HG02642 (cell line): Measurements from ENCODE around the gene COBL.

Source experiments
- ATAC-seq: cut with Tn5 transposase; IDR thresholded peaks from one replicate; pipeline ENCODE4 v1.9.1; 2021; ENCODE audit warnings: mild to moderate bottlenecking; ENCODE audit not compliant: unreplicated experiment, poor library complexity

COBL gene

DNA sequence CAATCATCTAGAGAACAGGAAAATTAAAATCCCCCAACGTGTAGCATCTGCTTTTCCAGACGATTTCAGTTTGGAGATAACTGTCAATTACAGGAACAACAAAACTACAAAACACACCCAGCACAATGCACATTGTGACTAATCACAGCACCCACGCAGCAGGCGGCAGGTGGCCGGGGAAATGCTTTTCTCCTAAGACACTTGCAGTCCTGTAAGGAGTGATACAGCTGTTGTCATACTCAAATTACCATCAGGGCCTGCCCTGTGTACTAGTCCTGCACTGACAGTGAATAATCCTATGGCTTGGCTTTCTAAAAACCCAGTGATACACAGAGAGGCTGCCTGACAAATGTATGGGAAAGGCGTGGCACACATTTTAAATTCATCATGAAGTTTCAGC lies 37.8 kb downstream of the COBL start:
- ATAC-seq: no peak

DNA sequence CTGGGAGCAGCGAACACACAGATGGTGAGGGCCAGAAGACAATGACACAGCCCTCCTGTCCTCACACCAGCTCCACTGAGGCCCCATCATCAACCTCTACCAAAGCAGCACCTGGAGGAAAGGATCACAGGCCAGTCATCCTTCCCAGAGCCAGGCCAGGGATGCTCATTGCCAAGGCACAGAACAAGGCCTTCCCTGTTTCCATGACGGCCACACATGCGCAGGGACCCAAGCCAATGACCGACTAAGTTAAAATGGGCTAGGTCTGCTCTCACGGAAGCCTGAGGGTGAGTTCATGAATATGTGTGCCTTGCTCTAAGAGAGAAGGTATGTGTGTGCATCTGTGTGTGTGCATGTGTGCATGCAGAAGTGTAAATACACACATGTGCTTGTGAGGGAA lies 39.6 kb downstream of the COBL start:
- ATAC-seq: no peak

DNA sequence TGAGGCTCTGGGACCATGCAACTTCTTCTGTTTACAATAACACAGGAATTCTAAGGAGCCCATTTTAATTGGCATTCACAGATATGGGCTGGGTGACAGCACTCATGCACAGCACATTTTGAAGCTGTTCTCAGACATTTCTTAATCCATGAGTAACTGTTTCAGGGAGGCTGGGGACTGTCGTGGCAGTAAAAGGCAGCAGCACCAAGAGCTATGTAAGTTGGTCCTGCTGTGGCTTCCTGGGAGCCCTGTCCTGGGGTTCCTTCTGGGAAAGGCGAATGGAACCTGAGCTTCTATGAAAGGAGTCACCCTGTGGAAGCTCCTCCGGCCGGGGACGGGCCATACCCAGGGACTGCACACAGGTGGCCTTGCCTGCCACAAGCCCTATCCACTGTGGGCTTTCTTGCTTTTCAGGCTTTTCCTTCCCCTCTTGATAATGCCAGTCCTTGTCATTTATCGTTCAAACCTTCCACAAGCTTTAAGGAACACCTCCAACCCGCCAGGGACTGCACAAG lies 40.5 kb downstream of the COBL start:
- no peak for ATAC-seq

DNA sequence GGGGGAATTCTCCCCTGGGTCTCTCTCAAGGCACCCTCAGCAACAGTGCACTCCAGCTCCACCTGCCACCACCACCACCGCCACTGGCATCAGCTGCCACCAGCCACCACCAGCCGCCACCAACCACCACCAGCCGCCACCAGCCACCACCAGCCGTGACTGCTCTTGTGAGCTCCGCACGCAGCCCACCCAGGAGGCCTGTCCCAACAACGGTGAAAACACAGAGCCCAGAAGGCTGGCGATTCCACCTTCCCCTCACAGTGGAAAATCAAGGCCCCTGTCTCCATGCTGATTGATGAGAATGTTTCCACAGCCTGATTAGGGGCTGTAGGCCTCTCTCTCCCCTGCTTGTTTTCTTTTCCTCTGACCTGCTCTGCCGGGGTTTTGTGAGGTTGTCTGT lies 41.1 kb downstream of the COBL start:
- no peak for ATAC-seq

DNA sequence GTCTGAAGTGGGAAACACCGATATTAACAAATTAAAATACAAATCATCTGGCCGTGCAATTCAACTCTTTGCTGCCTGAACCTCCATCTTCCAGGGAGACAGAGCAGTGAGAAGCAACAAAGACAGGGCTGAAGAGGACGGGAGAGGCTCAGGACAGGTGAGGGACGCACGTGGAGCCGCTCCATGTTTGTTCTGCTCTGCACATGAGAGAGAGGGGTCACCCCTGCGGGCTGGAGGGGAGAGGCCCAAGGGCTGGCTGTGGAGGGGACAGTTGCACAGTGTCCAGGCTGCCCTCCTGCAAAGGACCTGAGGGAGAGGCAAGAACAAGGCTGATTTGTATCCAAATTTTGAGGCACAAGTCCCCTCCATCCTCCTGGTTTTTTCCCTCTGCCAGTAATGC lies 41.7 kb downstream of the COBL start:
- ATAC-seq: no peak

DNA sequence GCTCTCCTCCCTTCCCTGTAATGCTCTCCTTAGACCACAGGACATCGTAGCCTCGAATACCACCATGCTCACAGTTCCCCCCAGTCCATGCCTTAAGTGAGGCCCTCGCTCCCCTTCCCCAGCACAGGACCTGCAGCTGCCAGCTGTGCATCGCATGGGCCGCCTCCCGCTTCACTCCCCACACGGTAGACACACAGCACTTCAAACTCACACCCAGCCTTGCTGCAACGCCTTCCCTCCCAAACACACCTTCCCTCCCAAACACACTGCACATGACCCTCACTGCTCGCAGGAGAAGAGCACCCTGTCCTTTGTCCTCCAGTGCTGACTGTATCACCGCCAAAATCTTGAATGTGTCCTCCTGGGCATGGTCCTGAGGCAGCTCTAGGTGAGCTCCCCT lies 42.6 kb downstream of the COBL start:
- ATAC-seq: no peak

DNA sequence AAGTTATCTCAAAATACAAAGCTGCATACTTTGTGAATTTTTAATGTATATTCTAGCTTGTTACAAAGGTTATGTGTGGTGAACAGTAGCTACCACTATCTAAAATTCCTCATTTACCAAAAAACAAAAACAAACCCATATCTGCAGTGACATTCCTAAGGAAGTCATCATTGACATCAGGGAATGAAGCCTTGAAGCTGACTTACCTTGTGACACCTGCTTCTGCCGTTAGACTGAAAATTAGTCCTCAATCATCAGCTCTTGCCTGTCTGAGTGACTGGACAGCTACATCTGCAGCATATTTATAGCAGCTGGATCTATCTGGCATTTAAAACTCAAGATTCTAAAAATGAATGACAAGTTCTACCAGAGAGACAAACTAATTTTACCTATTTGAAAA lies 43.2 kb downstream of the COBL start:
- no peak for ATAC-seq

DNA sequence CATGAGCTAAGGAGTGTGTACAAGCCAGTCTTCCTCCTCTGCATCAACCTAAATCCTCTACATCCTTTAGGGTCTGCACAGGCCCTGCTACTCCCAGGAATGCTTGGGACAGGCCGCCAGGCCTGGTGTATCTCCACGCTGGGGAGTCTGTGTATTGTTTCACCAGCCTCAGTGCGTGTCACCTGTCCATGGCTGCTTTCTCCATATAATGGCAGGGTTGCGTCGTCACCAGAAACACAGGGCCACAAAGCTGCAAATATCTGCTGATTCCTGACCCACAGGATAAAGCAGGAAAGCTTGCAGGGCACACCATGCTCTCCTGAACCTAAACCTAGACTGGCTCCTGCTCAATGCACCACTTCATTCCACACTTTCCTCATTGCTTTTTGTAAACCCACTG lies 45.6 kb downstream of the COBL start:
- no peak for ATAC-seq

DNA sequence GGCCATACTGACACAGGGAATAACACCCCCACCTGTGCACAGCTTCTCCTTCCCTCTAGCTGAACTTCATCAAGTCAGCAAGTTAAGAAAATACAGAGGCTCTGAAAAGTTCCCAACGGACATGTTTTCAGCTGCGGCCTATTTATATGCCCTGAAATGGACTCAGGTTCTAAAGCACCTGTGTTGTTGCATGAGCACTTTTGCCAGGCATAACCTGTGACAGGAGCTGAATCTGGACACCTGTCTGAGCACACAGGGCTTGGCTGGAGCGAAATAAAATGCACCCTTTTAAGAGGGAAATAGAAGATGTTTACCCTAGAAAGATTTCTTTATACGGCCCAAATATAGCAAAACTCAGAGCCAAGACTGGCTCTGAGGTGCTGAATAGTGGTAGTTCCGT lies 46.7 kb downstream of the COBL start:
- no peak for ATAC-seq

DNA sequence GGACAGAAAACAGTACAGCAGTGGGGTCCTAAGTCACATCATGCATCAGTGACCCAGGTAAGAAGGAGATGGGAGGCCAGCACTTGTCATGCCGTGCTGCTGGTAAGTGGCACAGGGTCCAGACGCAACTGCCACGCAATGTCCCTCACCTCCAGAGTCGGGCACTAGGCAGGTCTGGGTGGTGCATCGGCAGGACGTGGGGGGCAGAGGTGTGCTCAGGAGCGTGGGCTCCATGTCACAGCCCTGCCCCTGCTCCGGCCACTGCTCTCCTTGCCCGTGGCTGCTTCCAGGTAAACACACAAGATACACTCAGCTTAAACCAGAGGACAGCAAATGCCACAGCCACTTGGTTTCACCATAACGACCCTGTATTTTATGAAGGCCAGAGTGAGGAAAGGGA lies 47.3 kb downstream of the COBL start:
- no peak for ATAC-seq

DNA sequence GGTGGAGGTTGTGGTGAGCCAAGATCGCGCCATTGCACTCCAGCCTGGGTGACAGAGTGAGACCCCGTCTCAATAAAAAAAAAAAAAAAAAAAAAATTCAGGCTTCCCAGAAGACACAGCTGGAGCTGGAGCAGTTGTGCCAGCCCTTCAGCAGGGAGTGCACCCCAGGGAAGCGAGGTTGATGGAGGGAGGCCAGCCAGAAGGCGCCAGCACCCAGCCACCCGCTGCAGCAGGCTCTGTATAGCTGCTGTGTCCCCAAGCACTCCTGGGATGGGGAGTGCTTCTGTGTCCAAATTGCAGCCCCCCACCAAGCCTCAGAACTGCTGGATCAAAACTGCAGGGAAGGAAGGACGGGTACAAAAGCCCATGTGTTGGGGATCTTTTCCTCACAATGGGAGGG lies 47.8 kb downstream of the COBL start:
- no peak for ATAC-seq

DNA sequence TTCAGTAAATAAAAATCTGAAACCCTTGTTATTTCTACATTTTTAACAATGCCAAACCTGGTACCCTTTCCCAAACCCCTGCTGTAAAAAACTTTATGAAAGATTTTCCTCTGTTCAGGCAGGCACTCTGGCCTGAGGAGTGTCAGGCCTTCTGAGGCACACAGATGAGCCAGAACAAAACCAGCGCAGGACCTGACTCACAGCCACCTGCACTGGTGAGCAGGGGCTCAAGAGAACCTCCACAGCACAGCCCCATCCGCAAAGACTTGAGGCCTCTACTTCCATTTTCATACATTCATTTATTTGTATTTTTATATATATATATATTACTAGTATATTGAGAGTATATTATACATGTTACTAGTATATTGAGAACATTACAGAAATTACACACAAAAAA lies 49.4 kb downstream of the COBL start:
- no peak for ATAC-seq

DNA sequence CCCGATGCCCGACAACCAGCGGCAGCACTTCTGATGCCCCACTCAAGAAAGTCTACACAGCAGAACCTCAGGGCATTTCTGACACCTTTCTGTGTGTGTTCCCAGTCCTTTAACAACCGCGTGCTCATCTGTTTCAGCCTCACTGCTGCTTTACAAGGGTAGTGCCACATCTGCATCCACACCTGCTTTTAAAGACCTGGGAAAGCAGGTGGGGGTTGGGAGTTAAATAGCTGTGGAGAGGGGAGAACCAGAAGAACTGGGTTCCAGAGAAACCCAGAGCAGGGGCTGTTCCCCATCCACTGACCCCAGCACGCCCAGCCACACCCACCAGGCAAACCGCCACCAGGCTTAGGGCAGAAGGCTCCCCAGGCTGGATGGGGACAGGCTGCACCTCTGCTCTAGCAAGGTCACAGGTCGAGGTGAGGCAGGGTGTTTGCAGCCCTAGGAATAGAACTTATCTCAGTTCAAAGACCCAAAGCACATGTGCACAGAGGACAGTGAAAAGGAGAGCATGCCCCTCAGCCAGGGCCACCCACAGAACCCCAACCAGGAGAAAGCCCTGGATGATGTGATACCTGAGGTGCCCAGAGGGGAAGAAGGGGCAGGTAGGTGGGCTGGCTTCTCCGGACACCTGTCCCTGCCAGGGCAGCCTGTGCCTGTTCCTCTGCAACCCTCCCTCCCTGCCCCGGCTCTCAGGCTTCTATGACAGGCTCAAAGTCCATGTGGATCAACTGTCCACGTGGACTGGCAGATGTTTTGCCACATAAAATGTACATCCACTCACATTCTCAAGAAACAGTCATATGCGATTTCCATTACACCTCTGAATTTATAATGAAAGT lies 51.3 kb downstream of the COBL start:
- no peak for ATAC-seq

DNA sequence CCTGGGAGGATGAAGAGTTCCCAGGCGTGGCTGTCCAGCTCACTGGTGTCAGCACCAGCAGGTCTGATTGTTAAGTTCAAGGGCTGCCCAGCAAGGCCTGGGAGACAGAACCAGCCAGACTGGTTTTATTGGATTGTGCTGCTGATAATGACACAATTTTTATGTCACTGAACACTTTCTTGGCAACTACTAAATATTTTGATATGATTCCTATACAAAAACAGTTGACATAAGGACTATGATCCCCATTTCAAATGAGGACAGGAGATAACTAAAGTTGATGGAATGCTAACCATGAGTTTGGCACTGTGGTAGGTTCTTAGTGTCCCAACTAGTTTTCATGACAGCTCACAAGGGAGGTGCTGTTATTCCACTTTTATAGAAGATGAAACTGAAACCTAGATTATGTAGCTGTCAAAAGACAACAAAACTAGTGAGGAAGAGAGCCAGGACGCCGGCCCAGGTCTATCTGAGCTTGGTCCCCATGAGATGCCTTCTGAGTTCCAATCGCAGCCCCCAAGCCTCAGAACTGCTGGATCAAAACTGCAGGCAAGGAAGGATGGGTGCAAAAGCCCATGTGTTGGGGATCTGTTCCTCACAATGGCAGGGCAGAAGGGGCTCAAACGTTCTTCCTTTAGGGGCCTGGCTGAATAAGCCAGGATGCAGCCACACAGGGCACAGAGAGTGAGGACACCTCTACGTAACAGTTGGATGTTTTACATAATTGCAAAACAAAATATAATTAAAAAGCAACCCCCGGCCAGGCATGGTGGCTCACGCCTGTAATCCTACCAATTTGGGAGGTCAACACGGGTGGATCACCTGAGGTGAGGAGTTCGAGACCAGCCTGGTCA lies 52.8 kb downstream of the COBL start:
- ATAC-seq: no peak

DNA sequence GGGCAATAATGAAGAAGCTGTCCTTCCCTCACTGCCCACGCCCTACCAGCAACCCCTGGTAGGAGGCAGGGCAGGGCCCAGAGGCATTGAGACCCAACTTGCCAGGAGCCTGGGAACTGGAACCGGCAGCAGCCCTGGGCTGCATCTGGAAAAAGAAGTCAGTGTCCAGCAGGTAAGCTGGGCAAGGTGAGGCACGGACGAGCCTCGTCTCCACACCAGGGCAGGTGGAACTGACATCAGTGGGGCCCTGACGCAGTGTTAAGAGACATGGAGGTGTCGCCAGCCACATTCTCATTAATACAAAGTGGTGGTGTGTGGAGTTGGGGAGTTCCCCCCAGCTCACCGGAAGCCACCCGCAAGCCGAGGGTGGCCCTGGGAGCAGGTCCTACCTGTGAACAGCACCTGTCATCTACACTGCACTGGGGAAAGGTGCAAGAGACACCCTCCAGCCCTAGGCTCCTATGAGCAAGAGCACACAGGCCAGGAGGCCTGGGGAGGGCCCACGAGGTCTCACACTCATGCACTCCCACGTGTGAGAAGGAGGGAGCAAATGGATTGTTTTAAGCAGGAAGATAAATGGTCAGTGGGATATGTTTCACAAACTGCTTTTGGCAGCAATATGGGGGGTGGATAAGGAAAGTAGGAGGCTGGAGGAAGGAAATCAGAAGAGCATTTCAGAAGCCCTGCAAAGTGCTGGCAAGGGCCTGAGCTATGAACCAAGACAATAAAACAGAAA lies 53.6 kb downstream of the COBL start:
- ATAC-seq: no peak

DNA sequence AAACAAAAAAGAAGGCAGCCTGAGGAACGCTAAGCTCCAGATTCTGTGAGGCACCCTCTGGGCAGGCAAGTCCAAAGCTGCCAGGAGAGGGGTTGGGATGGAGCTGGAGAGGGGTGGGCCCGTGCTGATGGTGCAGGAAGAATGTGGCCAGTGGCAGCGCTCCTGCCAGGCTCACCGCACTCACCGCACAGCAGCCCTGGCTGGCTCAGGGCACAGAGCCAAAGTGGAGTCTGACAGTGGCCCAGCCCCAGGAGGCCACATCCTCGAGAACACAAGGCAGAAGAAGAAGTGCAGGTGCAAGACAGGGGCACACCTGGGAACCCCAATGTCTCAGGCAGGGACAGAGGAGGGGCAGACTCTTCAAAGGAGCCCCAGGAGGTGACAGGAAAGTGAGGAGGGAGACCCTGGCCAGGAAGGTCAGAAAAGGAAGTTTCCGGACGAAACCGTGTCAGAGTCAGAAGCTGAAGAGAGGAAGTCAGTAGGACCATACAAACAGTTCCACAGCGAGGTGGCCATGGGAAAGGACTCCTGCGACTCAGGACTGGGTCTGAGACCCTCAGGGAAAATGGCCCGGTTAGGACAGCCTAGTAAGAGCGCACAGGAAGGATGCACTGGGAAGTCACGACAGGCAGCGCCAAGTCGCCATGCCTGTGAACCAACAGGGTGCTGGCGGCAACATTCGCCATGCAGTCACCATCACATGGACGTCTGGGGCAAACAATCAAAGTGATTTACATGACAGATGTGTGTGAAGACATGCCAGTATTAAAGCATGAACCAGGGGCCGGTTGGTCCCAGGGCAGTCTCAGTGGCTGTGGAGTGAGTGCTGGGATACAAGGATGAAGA lies 54.4 kb downstream of the COBL start:
- ATAC-seq: no peak

DNA sequence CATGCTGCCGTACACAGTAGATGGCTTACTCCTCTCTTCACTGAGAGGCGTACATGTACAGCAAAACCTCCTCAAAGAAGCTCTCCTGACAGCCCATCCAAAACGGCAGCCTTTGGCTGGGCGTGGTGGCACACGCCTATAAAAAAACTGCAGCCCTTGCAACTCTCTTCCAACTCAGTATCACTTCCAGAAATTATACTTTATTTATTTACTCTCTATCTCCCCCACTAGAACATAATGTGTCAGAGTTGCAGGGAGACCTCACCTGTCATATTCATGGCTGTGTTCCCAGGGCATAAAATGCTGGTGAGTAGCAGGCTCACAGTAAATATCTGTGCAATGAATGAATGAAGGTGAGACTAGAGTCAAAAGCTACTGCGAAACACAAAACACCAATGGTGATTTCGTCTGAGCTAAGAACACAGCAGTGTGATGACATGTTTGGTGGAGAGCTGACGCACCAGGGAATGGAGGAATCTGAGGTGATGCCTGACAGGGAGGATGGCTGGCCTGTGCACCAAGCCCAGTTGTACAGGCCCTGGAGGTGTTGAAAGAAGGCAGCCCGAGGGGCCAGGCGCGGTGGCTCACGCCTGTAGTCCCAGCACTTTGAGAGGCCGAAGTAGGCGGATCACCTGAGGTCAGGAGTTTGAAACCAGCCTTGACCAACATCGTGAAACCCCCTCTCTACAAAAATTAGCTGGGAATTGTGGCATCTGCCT lies 55.3 kb downstream of the COBL start:
- no peak for ATAC-seq

DNA sequence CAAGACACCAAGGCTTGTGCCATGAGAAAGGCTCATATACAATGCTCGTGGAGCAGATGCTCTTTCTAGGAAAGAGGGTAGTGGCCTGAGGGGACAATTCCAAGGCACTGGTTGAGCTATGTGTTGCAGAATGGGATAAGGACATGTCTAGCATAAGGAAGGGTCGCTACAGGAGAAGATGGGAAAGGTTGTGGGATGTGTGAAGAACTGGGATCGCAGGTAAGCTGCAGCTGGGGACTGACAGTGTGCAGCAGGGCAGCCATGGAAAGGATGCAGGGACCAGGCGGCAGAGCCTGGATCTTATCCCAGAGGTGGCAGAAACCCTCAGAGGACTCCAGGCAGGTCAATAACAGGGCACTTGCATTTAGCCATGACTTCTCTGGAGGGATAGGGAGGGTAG lies 56.1 kb downstream of the COBL start:
- ATAC-seq: no peak

DNA sequence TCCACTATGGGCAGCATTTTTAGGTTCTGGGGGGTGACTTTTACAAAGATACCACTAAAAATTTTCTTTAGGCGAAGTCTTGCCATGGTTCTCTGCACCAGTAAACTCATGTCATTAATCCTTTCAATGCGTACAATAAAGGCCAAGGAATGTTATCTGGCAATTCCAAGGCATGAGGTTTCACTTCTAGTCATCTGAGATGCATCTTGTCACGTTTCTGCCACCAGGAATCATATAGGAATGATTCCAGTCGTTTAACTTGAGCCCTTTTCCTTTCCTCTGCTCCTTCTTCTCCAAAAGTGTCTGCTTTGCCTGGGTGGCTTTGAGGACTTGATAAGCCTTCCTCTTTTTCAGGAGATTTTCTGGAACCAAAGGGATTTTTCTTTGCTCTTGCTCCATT lies 56.8 kb downstream of the COBL start:
- no peak for ATAC-seq
